Activated CD4-positive, CD25-positive, alpha-beta regulatory T cell treated with anti-CD3 and anti-CD28 coated beads, Interleukin-2, amount 50 U/mL, for 72 hours (primary cell): Measurements from ENCODE around the gene SLC14A1.
"Not testable (repeated sequence)": the region's sequence is repeated elsewhere in the genome, so short reads cannot be mapped to it uniquely, and the experiment has no call there.

Experiments used
- DNase-seq: peaks from one replicate; pipeline ENCODE4 v3.0.0; 2021

Gene SLC14A1

GRCh38 chr18:45724601-45725000, 620 bp downstream of the SLC14A1 start:
- no peak for DNase-seq

GRCh38 chr18:45725336-45725735, 1.4 kb downstream of the SLC14A1 start:
- no peak for DNase-seq

GRCh38 chr18:45726603-45727002, 2.6 kb downstream of the SLC14A1 start:
- DNase-seq, result no peak

GRCh38 chr18:45727068-45727467, 3.1 kb downstream of the SLC14A1 start:
- DNase-seq, result no peak

- no peak for DNase-seq
Measured at GRCh38 chr18:45728336-45729010, 4.5 kb downstream of the SLC14A1 start.

GRCh38 chr18:45730832-45731575, 7.0 kb downstream of the SLC14A1 start:
- no peak for DNase-seq

GRCh38 chr18:45731716-45732115, 7.7 kb downstream of the SLC14A1 start:
- no peak for DNase-seq

GRCh38 chr18:45733535-45733934, 9.6 kb downstream of the SLC14A1 start:
- DNase-seq, result no peak

GRCh38 chr18:45734505-45734904, 10.5 kb downstream of the SLC14A1 start:
- DNase-seq, result no peak

GRCh38 chr18:45734944-45735343, 11.0 kb downstream of the SLC14A1 start:
- DNase-seq, result no peak

- no peak for DNase-seq
Measured at GRCh38 chr18:45738660-45739059, 14.7 kb downstream of the SLC14A1 start.

- no peak for DNase-seq
Measured at GRCh38 chr18:45739268-45739667, 15.3 kb downstream of the SLC14A1 start.

GRCh38 chr18:45739848-45740247, 15.9 kb downstream of the SLC14A1 start:
- DNase-seq, result no peak

- no peak for DNase-seq
Measured at GRCh38 chr18:45741056-45741455, 17.1 kb downstream of the SLC14A1 start.

GRCh38 chr18:45745817-45746461, 22.0 kb downstream of the SLC14A1 start:
- no peak for DNase-seq

GRCh38 chr18:45748501-45748900, 24.5 kb downstream of the SLC14A1 start:
- no peak for DNase-seq

GRCh38 chr18:45749918-45750689, 26.1 kb downstream of the SLC14A1 start:
- DNase-seq, result no peak

GRCh38 chr18:45751766-45752165, 27.8 kb downstream of the SLC14A1 start:
- DNase-seq, result no peak

- no peak for DNase-seq
Measured at GRCh38 chr18:45752681-45753080, 28.7 kb downstream of the SLC14A1 start.

GRCh38 chr18:45753286-45753685, 29.3 kb downstream of the SLC14A1 start:
- no peak for DNase-seq

- no peak for DNase-seq
Measured at GRCh38 chr18:45755934-45756333, 32.0 kb downstream of the SLC14A1 start.

GRCh38 chr18:45757005-45757404, 33.0 kb downstream of the SLC14A1 start:
- no peak for DNase-seq

- not testable (repeated sequence) for DNase-seq
Measured at GRCh38 chr18:45757644-45758043, 33.7 kb downstream of the SLC14A1 start.
